Bronchial epithelial cell (primary cell): Measurements from ENCODE around the gene DNAJA3. TPM values are rescaled to one million over a fixed set of nuclear protein-coding genes. Genes with fewer than 3 reads are reported as not detected.

Source experiments
- DNase-seq: peaks from one replicate; pipeline ENCODE4 v3.0.0-alpha.2; 2010; ENCODE audit warnings: low read depth
- FAIRE-seq: peaks from 2 replicates; lab custom pipeline; 2011; peaks lifted over from hg19 to GRCh38; lab: Jason Lieb, UNC
- H3K27me3 ChIP-seq: 2 replicates; pipeline ENCODE4 v1.5.1; 2011; ENCODE audit warnings: low read length; ENCODE audit not compliant: control insufficient read depth, insufficient read depth
- H3K36me3 ChIP-seq: 2 replicates; pipeline ENCODE4 v1.5.1; 2011; ENCODE audit warnings: low read length; ENCODE audit not compliant: control insufficient read depth, insufficient read depth
- H3K4me3 ChIP-seq: 2 replicates; pipeline ENCODE4 v1.5.1; 2011; ENCODE audit warnings: mild to moderate bottlenecking, low read depth, low read length, control low read depth
- CTCF ChIP-seq: IDR thresholded peaks from 2 replicates; pipeline ENCODE4 v1.5.1; 2011; ENCODE audit warnings: mild to moderate bottlenecking, moderate library complexity, low read length, control low read depth, inconsistent platforms; ENCODE audit not compliant: insufficient read depth, severe bottlenecking
- total RNA-seq: library from RNA; depleted of rRNA; stranded (reverse); fragments of >200 nt; gene quantifications from 2 replicates; pipeline ENCODE4 v1.2.1, GENCODE V29; 2014

Gene DNAJA3
- total RNA-seq, 1 donor from 2014 or later = 74.8 TPM

GRCh38 chr16:4468972-4469371 is 43.3 kb downstream of the DNAJA3 start:
- DNase-seq (no peak), FAIRE-seq (no peak)
- Histone ChIP-seq H3K4me3 (no peak overlapping the region), H3K27me3 (no peaks in the 10 kb centered on the region), H3K36me3 (peaks cover 16% of the 10 kb centered on the region)
- TF ChIP-seq CTCF = no peak

GRCh38 chr16:4471869-4472268 is 46.2 kb downstream of the DNAJA3 start:
- Histone ChIP-seq H3K27me3 (no peaks in the 10 kb centered on the region), H3K36me3 (peaks cover 5% of the 10 kb centered on the region), H3K4me3 (no peak overlapping the region)
- DNase-seq (no peak), FAIRE-seq (no peak)
- TF ChIP-seq CTCF = no peak

- no peak overlapping the region for H3K4me3 ChIP-seq
- DNase-seq (no peak), FAIRE-seq (no peak)
- peaks cover 5% of the 10 kb centered on the region for H3K36me3 ChIP-seq
- H3K27me3 ChIP-seq = no peaks in the 10 kb centered on the region
- TF ChIP-seq CTCF = no peak
Observed at GRCh38 chr16:4472880-4473279, 47.2 kb downstream of the DNAJA3 start.

- no peak for FAIRE-seq
- H3K36me3 ChIP-seq = no peaks in the 10 kb centered on the region
- peak; percentile 87 for DNase-seq
- TF ChIP-seq CTCF = no peak
- H3K27me3 ChIP-seq = no peaks in the 10 kb centered on the region
- H3K4me3 ChIP-seq = peak within 1 kb of the TSS; percentile 87
Observed at GRCh38 chr16:4474192-4474961, 48.7 kb downstream of the DNAJA3 start, which contains the start of gene NMRAL1. NMRAL1 (minus strand) TSS chr16:4474625; CDS start chr16:4474132, 493 bp downstream.

GRCh38 chr16:4475880-4476788 is 50.5 kb downstream of the DNAJA3 start, which contains the start of gene HMOX2:
HMOX2 (plus strand) TSS chr16:4476398; CDS start chr16:4505525, 29,127 bp downstream.
- TF ChIP-seq CTCF = peak; percentile 53
- Histone ChIP-seq H3K4me3 (peak within 1 kb of the TSS; percentile 95), H3K27me3 (no peaks in the 10 kb centered on the region), H3K36me3 (no peaks in the 10 kb centered on the region)
- FAIRE-seq = no peak
- peak; percentile 81 for DNase-seq
